Stomach (tissue), 9 donors: ENCODE measurements around the gene LURAP1L. TPM values are rescaled to one million over a fixed set of nuclear protein-coding genes. Genes with fewer than 3 reads are reported as not detected.
A peak's percentile ranks its signal among the peaks of the same experiment; 100 is the strongest.

Experiments used
- DNase-seq, 2 donors: peaks; one replicate each; pipeline versions ENCODE4 v3.0.0 to v3.0.0-alpha.2; 2013 to 2019
- H3K27ac ChIP-seq, 5 donors: fragments of 200-600 bp in 4 of 5; sonication (generic) in 4 of 5; one replicate each; pipeline ENCODE4 v1.5.1; 2013 to 2019; ENCODE audit warnings: mild to moderate bottlenecking in 1 of 5, moderate library complexity in 1 of 5
- H3K27me3 ChIP-seq, 3 donors: fragments of 200-600 bp; sonication (generic); one replicate each; pipeline ENCODE4 v1.5.1; 2017 to 2019; ENCODE audit warnings: mixed run types in 1 of 3
- H3K36me3 ChIP-seq, 4 donors: fragments of 200-600 bp; sonication (generic); 1 replicate in 3 of 4; 2 replicates in 1 of 4; pipeline ENCODE4 v1.5.1; 2016 to 2019
- H3K4me1 ChIP-seq, 4 donors: fragments of 200-600 bp; sonication (generic); one replicate each; pipeline ENCODE4 v1.5.1; 2016 to 2019
- H3K4me3 ChIP-seq, 4 donors: fragments of 200-600 bp; sonication (generic) in 3 of 4; one replicate each; pipeline ENCODE4 v1.5.1; 2016 to 2019; ENCODE audit warnings: mild to moderate bottlenecking in 1 of 4
- H3K9me3 ChIP-seq, 4 donors: fragments of 200-600 bp; sonication (generic); one replicate each; pipeline ENCODE4 v1.5.1; 2016 to 2019
- EP300 ChIP-seq: sonication (generic); formaldehyde crosslinking; IDR thresholded peaks from one replicate; pipeline ENCODE4 v1.6.1; 2017; ENCODE audit warnings: antibody characterized with exemption
- POLR2A ChIP-seq, 4 donors: fragments of 450-650 bp; IDR thresholded peaks; one replicate each; pipeline ENCODE4 v1.6.1; 2016; ENCODE audit warnings: antibody characterized with exemption in 4 of 4, control low read depth in 2 of 4, mild to moderate bottlenecking in 1 of 4, moderate library complexity in 1 of 4
- POLR2AphosphoS5 ChIP-seq, 3 donors: sonication (generic); formaldehyde crosslinking; IDR thresholded peaks; one replicate each; pipeline ENCODE4 v1.6.1; 2016; ENCODE audit warnings: antibody characterized with exemption in 3 of 3
- WGBS, 5 donors: extraction: QIAGEN DNeasy Blood & Tissue Kit in 3 of 5; methylation state at CpG; one replicate each; pipeline versions ENCODE4 v1.1.5 to v1.1.7; 2013 to 2018; 5-methylcytosine and 5-hydroxymethylcytosine counted together
- intact Hi-C: fragments of 100-400 bp; cut with DNase I; formaldehyde crosslinking; loops from one replicate; pipeline ENCODE4 v1.15.1; 2023; ENCODE audit warnings: low total_unique reads
- polyA plus RNA-seq, 3 donors: library from polyadenylated mRNA; stranded (reverse); fragments of 200-250 nt; gene quantifications; one replicate each; pipeline ENCODE4 v1.2.3, GENCODE V29; 2013
- total RNA-seq, 5 donors: library from RNA; depleted of rRNA; stranded (reverse); fragments of >200 nt; gene quantifications; one replicate each; pipeline versions ENCODE4 v1.1.0 to v1.2.3, GENCODE V29; 2014 to 2016
- TF ChIP-seq, protein P1 (sequence below), 7 experiments: fragments of 450-650 bp in 4 of 7; fragments of 200-600 bp in 3 of 7; sonication (generic) in 3 of 7; IDR thresholded peaks; one replicate each; pipeline ENCODE4 v1.5.1; 2016 to 2019; ENCODE audit warnings: antibody characterized with exemption in 7 of 7, control low read depth in 2 of 7, mild to moderate bottlenecking in 1 of 7
- donor health status: healthy with polysubstance abuse.
- donor health status: Bipolar disorder and iron deficiency.
- donor health status: healthy.

LURAP1L gene
- total and polyA plus RNA-seq, 8 donors: 6.7 to 32.2 (median 20.6) TPM

DNA sequence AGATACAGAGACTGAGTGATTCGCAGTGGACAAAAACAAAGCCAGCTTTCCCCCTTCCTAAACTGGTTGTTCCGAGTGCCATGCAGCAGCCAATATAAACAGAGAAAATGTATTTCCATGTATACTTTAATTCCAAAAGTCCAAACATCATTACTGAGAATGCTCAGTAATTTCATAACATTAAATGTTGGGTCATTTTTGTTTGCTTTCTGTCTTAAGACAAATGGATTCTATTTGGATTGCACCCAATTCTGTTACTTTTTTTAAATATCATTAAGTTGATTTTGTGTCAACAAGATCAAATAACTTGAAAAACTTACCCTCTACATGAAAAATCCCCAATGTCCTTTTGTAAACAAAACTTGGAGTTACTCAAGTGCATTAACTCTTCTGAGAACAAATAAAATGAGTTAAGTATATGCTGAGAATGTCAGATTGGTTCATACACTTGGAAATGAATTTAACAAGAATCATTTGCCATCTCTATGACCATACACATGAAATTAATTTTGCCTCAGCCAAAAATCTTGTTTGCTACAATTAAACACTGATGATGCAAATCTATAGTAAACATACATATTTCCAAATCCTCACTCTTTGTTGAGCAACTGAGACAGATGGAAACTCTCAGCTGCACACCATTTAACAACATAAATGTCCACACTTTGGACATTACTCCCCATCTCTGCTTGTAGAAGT lies 19.4 kb downstream of the LURAP1L start:
- Histone ChIP-seq H3K4me1 (peaks cover 0 to 70% (median 33%) of the 10 kb centered on the region in 4 donors), H3K36me3 (no peaks in the 10 kb centered on the region), H3K27ac (peak overlapping the region in 4 of 5 donors; percentile 39 to 55 (median 45)), H3K9me3 (no peaks in the 10 kb centered on the region), H3K4me3 (no peak overlapping the region), H3K27me3 (no peaks in the 10 kb centered on the region)
- WGBS, 5 donors: 11 to 41% (median 27%) methylated on average over 2 of the region's 2 CpGs
- peak in 1 of 2 donors; percentile 61 for DNase-seq
- TF ChIP-seq POLR2AphosphoS5 (IDR thresholded peaks at IDR 0.05) (peak in 2 of 3 donors; percentile 5 to 64), EP300 (no peak), POLR2A (IDR thresholded peaks at IDR 0.05) (no peak)
- TF ChIP-seq, protein P1, sequence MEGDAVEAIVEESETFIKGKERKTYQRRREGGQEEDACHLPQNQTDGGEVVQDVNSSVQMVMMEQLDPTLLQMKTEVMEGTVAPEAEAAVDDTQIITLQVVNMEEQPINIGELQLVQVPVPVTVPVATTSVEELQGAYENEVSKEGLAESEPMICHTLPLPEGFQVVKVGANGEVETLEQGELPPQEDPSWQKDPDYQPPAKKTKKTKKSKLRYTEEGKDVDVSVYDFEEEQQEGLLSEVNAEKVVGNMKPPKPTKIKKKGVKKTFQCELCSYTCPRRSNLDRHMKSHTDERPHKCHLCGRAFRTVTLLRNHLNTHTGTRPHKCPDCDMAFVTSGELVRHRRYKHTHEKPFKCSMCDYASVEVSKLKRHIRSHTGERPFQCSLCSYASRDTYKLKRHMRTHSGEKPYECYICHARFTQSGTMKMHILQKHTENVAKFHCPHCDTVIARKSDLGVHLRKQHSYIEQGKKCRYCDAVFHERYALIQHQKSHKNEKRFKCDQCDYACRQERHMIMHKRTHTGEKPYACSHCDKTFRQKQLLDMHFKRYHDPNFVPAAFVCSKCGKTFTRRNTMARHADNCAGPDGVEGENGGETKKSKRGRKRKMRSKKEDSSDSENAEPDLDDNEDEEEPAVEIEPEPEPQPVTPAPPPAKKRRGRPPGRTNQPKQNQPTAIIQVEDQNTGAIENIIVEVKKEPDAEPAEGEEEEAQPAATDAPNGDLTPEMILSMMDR (IDR thresholded peaks at IDR 0.05): no peak
- intact Hi-C loops: no loop called here

DNA sequence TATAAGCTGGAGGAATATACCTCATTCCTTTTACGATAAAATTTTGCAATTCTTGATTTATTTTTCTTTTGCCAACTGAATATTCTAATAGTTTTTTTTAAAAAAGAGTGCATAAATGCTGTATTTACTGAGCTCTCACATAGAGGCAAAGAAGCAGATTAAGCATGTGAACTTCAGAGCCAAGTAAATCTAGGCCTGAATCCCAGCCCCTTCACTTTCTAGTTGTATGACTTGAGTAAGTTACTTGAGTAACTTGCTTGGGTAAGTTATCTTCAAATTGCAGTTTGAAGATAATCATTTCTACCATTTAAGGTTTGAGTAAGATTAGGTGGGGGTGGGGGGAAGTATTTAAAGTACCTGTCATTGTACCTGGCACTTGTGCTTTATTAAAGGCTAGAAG lies 21.8 kb downstream of the LURAP1L start:
- H3K4me3 ChIP-seq: no peak overlapping the region
- no peaks in the 10 kb centered on the region for H3K36me3 ChIP-seq
- H3K4me1 ChIP-seq: peaks cover 0 to 52% (median 24%) of the 10 kb centered on the region in 4 donors
- H3K27me3 ChIP-seq: no peaks in the 10 kb centered on the region
- peak overlapping the region in 1 of 5 donors; percentile 27 for H3K27ac ChIP-seq
- H3K9me3 ChIP-seq: no peaks in the 10 kb centered on the region
- WGBS, 5 donors: 51 to 83% (median 80%) methylated on average over 1 of the region's 1 CpG
- intact Hi-C loops: no loop called here
- no peak for DNase-seq
- no peak for TF ChIP-seq EP300
- no peak for TF ChIP-seq POLR2A (IDR thresholded peaks at IDR 0.05)
- TF ChIP-seq, protein P1 (IDR thresholded peaks at IDR 0.05): no peak
- TF ChIP-seq POLR2AphosphoS5 (IDR thresholded peaks at IDR 0.05): no peak

DNA sequence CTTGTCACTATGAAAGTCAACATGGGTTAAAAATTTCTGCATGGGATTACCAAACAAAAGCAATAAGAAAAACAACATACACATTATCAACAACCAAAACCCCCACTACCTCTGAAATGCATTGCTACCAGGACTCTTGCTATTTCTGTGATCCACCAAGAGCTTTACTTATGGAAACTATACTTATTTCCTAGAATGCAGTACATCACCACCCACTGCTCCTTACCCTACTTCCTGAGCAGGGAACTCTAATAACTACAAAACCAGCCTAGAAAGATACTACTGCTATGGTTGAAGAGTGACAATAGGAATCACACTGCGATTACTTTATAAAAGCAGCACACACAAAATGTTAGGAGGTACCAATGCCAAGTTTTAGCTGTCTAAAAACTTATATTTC lies 22.2 kb downstream of the LURAP1L start:
- Histone ChIP-seq H3K27ac (peak overlapping the region in 1 of 5 donors; percentile 27), H3K4me3 (no peak overlapping the region), H3K4me1 (peaks cover 0 to 47% (median 22%) of the 10 kb centered on the region in 4 donors), H3K9me3 (no peaks in the 10 kb centered on the region), H3K36me3 (no peaks in the 10 kb centered on the region), H3K27me3 (no peaks in the 10 kb centered on the region)
- TF ChIP-seq POLR2AphosphoS5 (IDR thresholded peaks at IDR 0.05) (no peak), POLR2A (IDR thresholded peaks at IDR 0.05) (no peak), EP300 (no peak)
- TF ChIP-seq, protein P1 (IDR thresholded peaks at IDR 0.05): no peak
- WGBS, 5 donors: 74 to 91% (median 85%) methylated on average over 1 of the region's 1 CpG
- intact Hi-C loops: no loop called here
- DNase-seq: no peak

DNA sequence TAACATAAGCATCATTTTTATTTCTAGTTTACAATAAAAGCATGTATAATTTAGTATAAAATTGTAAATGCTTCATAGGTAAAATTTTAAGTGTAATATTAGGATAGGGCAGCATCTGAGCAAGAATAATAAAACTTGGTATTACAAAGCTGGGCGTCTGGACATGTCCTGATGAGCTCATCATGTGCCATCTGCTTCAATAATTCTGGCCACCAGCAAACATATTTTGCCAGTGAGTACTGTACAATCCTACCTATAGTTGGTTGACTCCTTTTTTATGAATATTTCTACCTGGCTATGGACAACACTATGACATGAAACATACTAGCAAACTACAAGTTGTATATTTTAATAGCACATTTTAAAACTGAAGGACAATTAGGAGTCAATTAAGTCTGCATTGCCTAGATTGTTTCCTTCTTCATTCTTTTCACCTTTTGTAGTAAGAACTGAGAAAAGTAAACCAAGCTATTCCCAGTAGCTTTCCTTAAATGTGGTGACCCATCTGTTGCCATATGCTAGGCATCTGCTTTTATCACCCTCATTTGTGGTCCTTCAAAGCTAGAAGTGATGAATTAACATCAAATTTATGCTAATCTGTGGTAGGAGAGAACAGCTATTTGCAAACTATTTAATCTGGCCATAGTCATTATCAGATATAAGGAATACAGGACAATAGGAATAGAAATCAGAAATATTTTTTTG lies 23.4 kb downstream of the LURAP1L start:
- no peak overlapping the region for H3K4me3 ChIP-seq
- WGBS, 5 donors: 76 to 91% (median 85%) methylated on average over 1 of the region's 1 CpG
- intact Hi-C loops: no loop called here
- DNase-seq: no peak
- H3K27ac ChIP-seq: no peak overlapping the region
- H3K9me3 ChIP-seq: no peaks in the 10 kb centered on the region
- no peak for TF ChIP-seq POLR2AphosphoS5 (IDR thresholded peaks at IDR 0.05)
- no peak for TF ChIP-seq EP300
- TF ChIP-seq POLR2A (IDR thresholded peaks at IDR 0.05): no peak
- TF ChIP-seq, protein P1 (IDR thresholded peaks at IDR 0.05): no peak
- H3K4me1 ChIP-seq: peaks cover 0 to 38% (median 19%) of the 10 kb centered on the region in 4 donors
- no peaks in the 10 kb centered on the region for H3K27me3 ChIP-seq
- H3K36me3 ChIP-seq: no peaks in the 10 kb centered on the region
